GM13976 (cell line): ENCODE results near the gene PRSS48.
"Not testable (repeated sequence)": the region's sequence is repeated elsewhere in the genome, so short reads cannot be mapped to it uniquely, and the experiment has no call there.

ENCODE experiments used
- DNase-seq: peaks from one replicate; pipeline ENCODE4 v3.0.0; 2012; ENCODE audit warnings: low spot score
- CTCF ChIP-seq: IDR thresholded peaks from 2 replicates; pipeline ENCODE4 v1.5.1; 2012; ENCODE audit warnings: borderline replicate concordance, mild to moderate bottlenecking; ENCODE audit not compliant: insufficient read depth; ENCODE audit errors: extremely low read depth, missing control alignments, control extremely low read depth
- in situ Hi-C: fragments of 300-500 bp; cut with MboI; formaldehyde crosslinking; loops from one replicate; pipeline ENCODE4 v1.12.0; 2022; ENCODE audit warnings: low sequenced_read_pairs, mixed read lengths, inconsistent platforms; ENCODE audit not compliant: unreplicated experiment

Gene PRSS48

DNA sequence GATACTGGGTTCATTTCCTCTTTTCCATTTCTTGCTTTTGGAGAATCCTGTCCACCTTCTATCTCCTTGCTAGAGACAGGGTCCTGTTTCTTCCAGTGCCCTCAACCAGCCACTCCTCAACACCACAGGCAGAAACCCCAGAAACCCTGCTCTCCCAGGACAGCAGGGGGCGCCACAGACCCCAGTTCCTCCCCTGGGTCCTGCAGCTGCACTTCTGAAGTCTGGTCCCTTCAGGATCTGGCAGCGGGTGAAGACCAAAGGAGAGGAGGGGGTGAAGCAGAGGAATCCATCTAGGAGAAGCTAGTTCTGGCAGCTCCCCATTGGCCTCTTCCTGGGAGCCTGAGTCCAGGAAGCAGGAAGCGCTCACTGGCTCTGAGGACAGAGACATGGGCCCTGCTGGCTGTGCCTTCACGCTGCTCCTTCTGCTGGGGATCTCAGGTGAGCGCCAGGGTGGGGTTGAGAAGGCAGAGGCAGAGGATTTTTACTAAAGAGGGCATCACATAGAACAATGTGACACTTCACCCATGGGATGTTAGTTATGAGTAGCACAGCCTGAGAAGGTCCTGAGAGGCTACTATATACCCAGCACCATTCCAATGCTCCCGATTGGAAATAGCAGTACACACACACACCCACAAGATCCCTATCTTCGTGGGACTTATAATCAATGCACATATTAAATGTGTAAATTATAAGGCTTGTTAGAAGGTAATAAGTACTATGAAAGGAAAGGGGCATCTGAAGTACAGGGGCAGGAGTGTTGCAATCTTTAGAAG lies at the start of gene PRSS48:
PRSS48 (plus strand) TSS at position 375 of the 776 bp plus-strand sequence; CDS start at position 387, 12 bp downstream.
- in situ Hi-C loops = no loop called here
- TF ChIP-seq CTCF = peak; percentile 68
- peak; percentile 69 for DNase-seq

- TF ChIP-seq CTCF = no peak
- in situ Hi-C loops = no loop called here
- no peak for DNase-seq
Measured at GRCh38 chr4:151227172-151227571, 49.8 kb upstream of the PRSS48 start.

- in situ Hi-C loops = no loop called here
- DNase-seq = no peak
Measured at GRCh38 chr4:151227731-151228130, 49.2 kb upstream of the PRSS48 start.

DNA sequence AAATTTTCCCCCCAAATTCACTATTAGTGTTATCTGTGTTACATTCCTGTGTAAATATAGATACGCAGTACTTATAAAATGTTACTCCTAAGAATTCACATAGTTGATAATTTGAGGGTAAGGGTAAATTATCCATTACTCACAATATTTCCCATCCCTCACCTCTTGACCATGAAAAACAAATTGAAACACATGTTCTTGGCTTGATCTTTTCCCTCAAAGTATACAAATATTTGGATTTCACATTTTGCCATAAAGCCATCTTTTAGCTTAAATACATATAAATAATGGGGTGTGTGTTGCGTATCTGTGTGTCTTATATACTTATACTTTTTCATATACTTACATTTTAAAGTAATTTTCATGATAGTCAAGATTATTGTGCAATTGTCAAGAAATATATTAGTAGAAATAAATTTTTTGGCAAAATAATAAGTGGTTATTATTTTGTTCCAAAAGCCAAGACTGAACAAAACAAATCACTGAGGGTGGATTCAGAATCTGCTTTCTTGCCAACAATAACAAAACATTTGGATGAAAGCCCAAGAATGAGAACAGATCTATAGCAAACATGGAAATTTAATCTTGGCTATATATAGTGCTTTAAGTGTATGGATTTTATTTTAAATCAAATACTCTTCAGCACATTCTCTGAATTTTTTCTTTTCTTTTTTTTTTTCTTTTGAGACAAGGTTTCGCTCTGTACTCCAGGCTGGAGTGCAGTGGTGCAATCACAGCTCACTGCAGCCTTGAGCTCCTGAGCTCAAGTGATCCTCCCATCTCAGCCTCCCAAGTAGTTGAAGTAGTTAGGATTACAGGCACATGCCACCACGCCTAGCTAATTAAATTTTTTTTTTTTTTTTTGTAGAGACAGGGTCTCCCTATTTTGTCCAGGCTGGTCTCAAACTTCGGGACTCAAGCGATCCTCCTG lies 48.5 kb upstream of the PRSS48 start:
- in situ Hi-C loops = no loop called here
- no peak for TF ChIP-seq CTCF

More at GRCh38 chr4:151227731-151228130, 49.2 kb upstream of the PRSS48 start:
- TF ChIP-seq CTCF = no peak

DNA sequence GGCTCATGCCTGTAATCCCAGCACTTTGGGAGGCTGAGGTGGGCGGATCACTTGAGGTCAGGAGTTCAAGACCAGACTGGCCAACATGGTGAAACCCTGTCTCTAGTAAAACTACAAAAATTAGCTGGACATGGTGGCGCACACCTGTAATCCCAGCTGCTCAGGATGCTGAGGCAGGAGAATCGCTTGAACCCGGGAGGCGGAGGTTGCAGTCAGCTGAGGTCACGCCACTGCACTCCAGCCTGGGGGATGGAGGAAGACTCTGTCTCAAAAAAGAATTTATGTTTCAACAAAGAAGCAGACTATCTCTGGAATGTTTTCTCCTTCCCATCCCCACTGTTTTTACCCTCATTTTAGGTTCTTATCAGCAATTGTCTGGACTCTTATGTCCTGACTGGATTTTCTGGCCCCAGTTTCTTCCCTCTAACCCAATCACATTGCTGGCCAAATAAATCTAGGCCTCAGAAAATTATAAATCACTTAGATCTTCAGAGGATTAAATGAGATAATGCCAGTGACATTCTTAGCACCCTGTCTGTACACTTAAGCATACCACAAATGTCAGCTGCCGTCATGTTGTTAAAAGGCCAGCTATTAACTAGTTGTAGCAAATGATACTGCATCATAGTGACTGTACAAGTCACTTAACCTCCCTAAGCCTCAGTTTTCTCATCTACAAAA lies 44.9 kb upstream of the PRSS48 start:
- in situ Hi-C loops = no loop called here
- DNase-seq = no peak
- no peak for TF ChIP-seq CTCF

More for the DNA sequence above, 48.5 kb upstream of the PRSS48 start:
- no peak for DNase-seq

DNA sequence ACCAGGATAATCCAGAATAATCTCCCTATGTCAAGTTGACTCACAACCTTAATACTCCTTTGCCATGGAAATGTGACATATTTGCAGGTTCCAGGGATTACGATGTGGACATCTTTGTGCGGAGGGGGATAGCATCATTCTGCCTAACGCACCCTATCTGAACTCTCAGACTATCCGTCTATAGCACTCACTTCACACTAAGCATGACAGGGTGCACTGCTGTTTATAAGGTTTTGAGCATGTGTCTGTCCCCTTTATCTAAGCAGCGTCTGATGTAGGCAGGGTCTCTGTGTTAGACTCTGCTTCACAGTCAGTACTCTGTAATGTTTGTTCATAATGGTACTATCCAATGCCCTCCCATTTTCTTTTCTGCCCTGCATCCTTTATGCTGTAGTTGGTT lies 43.4 kb upstream of the PRSS48 start:
- in situ Hi-C loops = no loop called here
- DNase-seq = no peak
- no peak for TF ChIP-seq CTCF

DNA sequence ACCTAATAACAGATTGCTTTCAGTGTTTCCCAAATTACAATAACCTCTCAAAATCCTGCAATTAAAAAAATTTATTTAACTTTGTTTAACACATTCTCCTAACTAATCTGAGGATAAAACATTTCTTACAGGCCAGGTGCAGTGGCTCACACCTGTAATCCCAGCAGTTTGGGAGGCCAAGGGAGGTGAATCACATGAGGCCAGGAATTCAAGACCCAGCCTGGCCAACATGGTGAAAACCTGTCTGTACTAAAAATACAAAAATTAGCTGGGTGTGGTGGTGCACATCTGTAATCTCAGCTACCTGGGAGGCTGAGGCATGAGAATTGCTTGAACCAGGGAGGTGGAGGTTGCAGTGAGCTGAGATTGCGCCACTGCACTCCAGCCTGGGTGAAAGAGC lies 41.6 kb upstream of the PRSS48 start:
- in situ Hi-C loops, DNase-seq: not testable (repeated sequence)
